DND-41 (cell line): ENCODE results near the gene CCDC183.

Experiments used
- CTCF ChIP-seq: IDR thresholded peaks from 2 replicates; pipeline ENCODE4 v1.5.1; 2012; ENCODE audit warnings: borderline replicate concordance, low read length, moderate library complexity, mild to moderate bottlenecking; ENCODE audit not compliant: poor library complexity, severe bottlenecking; ENCODE audit errors: extremely low read depth
- EZH2 ChIP-seq: IDR thresholded peaks from 3 replicates; pipeline ENCODE4 v1.6.1; 2012; ENCODE audit warnings: borderline replicate concordance, low read depth, mild to moderate bottlenecking, moderate library complexity, low read length, inconsistent platforms; ENCODE audit not compliant: severe bottlenecking

DNA sequence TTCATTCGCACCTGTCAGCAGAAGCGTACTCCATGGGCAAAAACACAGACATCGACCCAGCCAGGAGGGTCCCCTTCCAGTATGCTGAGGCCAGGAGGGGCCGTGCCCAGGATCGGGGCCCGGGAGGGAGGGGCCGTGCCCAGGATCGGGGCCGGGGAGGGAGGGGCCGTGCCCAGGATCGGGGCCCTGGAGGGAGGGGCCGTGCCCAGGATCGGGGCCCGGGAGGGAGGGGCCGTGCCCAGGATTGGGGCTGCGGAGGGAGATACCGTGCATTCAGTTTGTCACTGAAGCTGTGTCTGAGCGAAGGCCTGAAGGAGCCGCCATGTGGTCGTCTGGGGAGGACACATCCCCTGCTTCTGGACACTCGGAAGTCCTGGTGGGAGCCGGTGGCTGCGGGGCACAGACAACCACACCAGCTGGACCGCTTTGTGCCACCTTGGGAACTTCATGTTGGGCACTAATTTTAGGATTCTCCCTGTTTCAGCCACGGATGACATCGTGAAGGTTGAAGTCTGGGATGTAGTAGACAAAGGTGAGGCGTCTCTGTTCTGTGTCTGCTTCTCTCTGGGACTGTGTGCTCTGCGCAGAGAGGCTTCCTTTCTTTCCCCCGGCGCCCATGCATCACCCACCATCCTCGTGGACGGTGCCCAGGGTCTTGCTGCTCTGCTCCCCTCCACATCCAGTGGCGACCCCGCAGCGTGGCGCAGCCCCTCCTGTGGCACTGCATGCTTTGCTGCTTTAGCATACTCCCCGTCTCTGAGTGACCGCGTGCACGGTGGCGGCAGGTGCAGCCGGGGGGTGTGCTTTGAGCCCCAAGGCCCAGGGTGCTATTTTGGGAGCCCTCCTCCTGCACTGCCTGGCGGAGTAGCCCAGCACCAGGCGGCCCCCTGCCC is 29.4 kb downstream of the CCDC183 start:
- TF ChIP-seq EZH2: no peak
- no peak for TF ChIP-seq CTCF
